HG02678 (cell line): Measurements from ENCODE around the gene COL9A2.
A peak's percentile ranks its signal among the peaks of the same experiment; 100 is the strongest.

Experiments used
- ATAC-seq: cut with Tn5 transposase; IDR thresholded peaks from one replicate; pipeline ENCODE4 v1.9.1; 2021; ENCODE audit warnings: mild to moderate bottlenecking, moderate library complexity; ENCODE audit not compliant: unreplicated experiment

Gene COL9A2

GRCh38 chr1:40265919-40266318, 51.2 kb downstream of the COL9A2 start:
- no peak for ATAC-seq

GRCh38 chr1:40265298-40265697, 51.8 kb downstream of the COL9A2 start:
- ATAC-seq: no peak

GRCh38 chr1:40264354-40264781, 52.7 kb downstream of the COL9A2 start:
- ATAC-seq: no peak

GRCh38 chr1:40258445-40258769, 58.7 kb downstream of the COL9A2 start:
- no peak for ATAC-seq

GRCh38 chr1:40257688-40258444, 59.2 kb downstream of the COL9A2 start, which contains the start of gene ZMPSTE24:
Gene ZMPSTE24, plus strand, starts transcription at chr1:40258236. Its CDS starts 36 bp downstream, at chr1:40258272.
- peak; percentile 92 for ATAC-seq

GRCh38 chr1:40257313-40257687, 59.8 kb downstream of the COL9A2 start:
- ATAC-seq: no peak

- ATAC-seq: no peak
These were observed 60.5 kb downstream of the COL9A2 start for GRCh38 chr1:40256401-40257084.

GRCh38 chr1:40255231-40255630, 61.9 kb downstream of the COL9A2 start:
- ATAC-seq: no peak

- ATAC-seq: no peak
These were observed 64.5 kb downstream of the COL9A2 start for GRCh38 chr1:40252601-40253000.

- ATAC-seq: no peak
These were observed 65.6 kb downstream of the COL9A2 start for GRCh38 chr1:40251456-40251855.
